WTC11 (cell line): Measurements from ENCODE around the gene NCF4. TPM values are rescaled to one million over a fixed set of nuclear protein-coding genes. Genes with fewer than 3 reads are reported as not detected.

Experiments used
- ATAC-seq: fragments of 200-7000 bp; cut with Tn5 transposase; 2 replicates; pipeline ENCODE4 v1.10.0; 2021; ENCODE audit warnings: mild to moderate bottlenecking, moderate library complexity
- CTCF ChIA-PET: fragments of 300-600 bp; sonication (Branson Sonifier 250); formaldehyde crosslinking; loops from one replicate; lab custom pipeline; 2021; ENCODE audit warnings: antibody characterized with exemption; lab: Charles Lee
- POLR2A ChIA-PET: fragments of 350-600 bp; sonication (Branson Sonifier 250); formaldehyde crosslinking; loops from one replicate; lab custom pipeline; 2021; ENCODE audit warnings: antibody characterized with exemption; lab: Charles Lee
- DNase-seq: peaks from one replicate; pipeline ENCODE4 v3.0.0; 2021; ENCODE audit warnings: low spot score
- H3K27ac Mint-ChIP-seq: 2 replicates; pipeline ENCODE4 v1.8.0; 2021; ENCODE audit warnings: mixed read lengths
- H3K27me3 Mint-ChIP-seq: 2 replicates; pipeline ENCODE4 v1.8.0; 2021; ENCODE audit warnings: low read depth, mild to moderate bottlenecking, moderate library complexity, mixed read lengths
- H3K36me3 Mint-ChIP-seq: 2 replicates; pipeline ENCODE4 v1.8.0; 2021; ENCODE audit warnings: mixed read lengths
- H3K4me1 Mint-ChIP-seq: 2 replicates; pipeline ENCODE4 v1.8.0; 2022; ENCODE audit warnings: mixed read lengths
- H3K4me3 Mint-ChIP-seq: 2 replicates; pipeline ENCODE4 v1.8.0; 2021; ENCODE audit warnings: mild to moderate bottlenecking, moderate library complexity, mixed read lengths
- H3K9me3 Mint-ChIP-seq: 2 replicates; pipeline ENCODE4 v1.8.0; 2021; ENCODE audit warnings: mixed read lengths
- CREB1 ChIP-seq: sonication (generic); formaldehyde crosslinking; IDR thresholded peaks from 2 replicates; pipeline ENCODE4 v1.8.0; 2023; ENCODE audit warnings: mild to moderate bottlenecking, missing genetic modification reagents
- ELF4 ChIP-seq: sonication (generic); formaldehyde crosslinking; IDR thresholded peaks from 2 replicates; pipeline ENCODE4 v1.8.1; 2022; ENCODE audit warnings: low read depth, mild to moderate bottlenecking, moderate library complexity, missing genetic modification reagents
- EMX1 ChIP-seq: fragments of 250-450 bp; sonication (Bioruptor Pico); IDR thresholded peaks from 2 replicates; pipeline ENCODE4 v1.8.0; 2021; ENCODE audit warnings: mild to moderate bottlenecking
- ESRRA ChIP-seq: sonication (generic); formaldehyde crosslinking; IDR thresholded peaks from 2 replicates; pipeline ENCODE4 v1.8.1; 2022; ENCODE audit warnings: mild to moderate bottlenecking, missing genetic modification reagents, borderline replicate concordance
- ETV6 ChIP-seq: sonication (generic); formaldehyde crosslinking; IDR thresholded peaks from 2 replicates; pipeline ENCODE4 v1.8.1; 2022; ENCODE audit warnings: mild to moderate bottlenecking, missing genetic modification reagents
- FOXJ3 ChIP-seq: sonication (generic); formaldehyde crosslinking; IDR thresholded peaks from 2 replicates; pipeline ENCODE4 v1.9.0; 2021; ENCODE audit warnings: missing genetic modification reagents, mild to moderate bottlenecking, borderline replicate concordance
- NFE2L1 ChIP-seq: sonication (generic); formaldehyde crosslinking; IDR thresholded peaks from 2 replicates; pipeline ENCODE4 v1.8.1; 2023; ENCODE audit warnings: missing genetic modification reagents
- SMAD4 ChIP-seq: sonication (generic); formaldehyde crosslinking; IDR thresholded peaks from 2 replicates; pipeline ENCODE4 v1.8.0; 2022; ENCODE audit warnings: mild to moderate bottlenecking, missing genetic modification reagents
- TCF7 ChIP-seq: sonication (generic); formaldehyde crosslinking; IDR thresholded peaks from 2 replicates; pipeline ENCODE4 v1.8.0; 2022; ENCODE audit warnings: mild to moderate bottlenecking, low read depth, missing genetic modification reagents, moderate library complexity
- total RNA-seq: library from RNA; stranded (reverse); gene quantifications from 3 replicates; pipeline ENCODE4 v1.2.3, GENCODE V29; 2021
- TF ChIP-seq, protein P1 (sequence below): sonication (generic); formaldehyde crosslinking; IDR thresholded peaks from 2 replicates; pipeline ENCODE4 v1.8.0; 2023; ENCODE audit warnings: missing genetic modification reagents
- TF ChIP-seq, protein P2 (sequence below): sonication (generic); formaldehyde crosslinking; IDR thresholded peaks from 2 replicates; pipeline ENCODE4 v1.8.0; 2022; ENCODE audit warnings: mild to moderate bottlenecking, missing genetic modification reagents
- TF ChIP-seq, protein P3 (sequence below): sonication (generic); formaldehyde crosslinking; IDR thresholded peaks from 2 replicates; pipeline ENCODE4 v1.8.1; 2022; ENCODE audit warnings: mild to moderate bottlenecking, missing genetic modification reagents, moderate library complexity, borderline replicate concordance
- TF ChIP-seq, protein P4 (sequence below): sonication (generic); formaldehyde crosslinking; IDR thresholded peaks from 2 replicates; pipeline ENCODE4 v1.8.1; 2023; ENCODE audit warnings: mild to moderate bottlenecking, missing genetic modification reagents, moderate library complexity
- TF ChIP-seq, protein P5 (sequence below): fragments of 200-600 bp; IDR thresholded peaks from 2 replicates; pipeline ENCODE4 v1.8.0; 2022; ENCODE audit warnings: antibody characterized with exemption
- TF ChIP-seq, protein P6 (sequence below): sonication (generic); formaldehyde crosslinking; IDR thresholded peaks from 2 replicates; pipeline ENCODE4 v1.8.1; 2022; ENCODE audit warnings: low read depth, missing genetic modification reagents, borderline replicate concordance

The NCF4 gene
- total RNA-seq, 1 experiment from 2014 or later: not detected

DNA sequence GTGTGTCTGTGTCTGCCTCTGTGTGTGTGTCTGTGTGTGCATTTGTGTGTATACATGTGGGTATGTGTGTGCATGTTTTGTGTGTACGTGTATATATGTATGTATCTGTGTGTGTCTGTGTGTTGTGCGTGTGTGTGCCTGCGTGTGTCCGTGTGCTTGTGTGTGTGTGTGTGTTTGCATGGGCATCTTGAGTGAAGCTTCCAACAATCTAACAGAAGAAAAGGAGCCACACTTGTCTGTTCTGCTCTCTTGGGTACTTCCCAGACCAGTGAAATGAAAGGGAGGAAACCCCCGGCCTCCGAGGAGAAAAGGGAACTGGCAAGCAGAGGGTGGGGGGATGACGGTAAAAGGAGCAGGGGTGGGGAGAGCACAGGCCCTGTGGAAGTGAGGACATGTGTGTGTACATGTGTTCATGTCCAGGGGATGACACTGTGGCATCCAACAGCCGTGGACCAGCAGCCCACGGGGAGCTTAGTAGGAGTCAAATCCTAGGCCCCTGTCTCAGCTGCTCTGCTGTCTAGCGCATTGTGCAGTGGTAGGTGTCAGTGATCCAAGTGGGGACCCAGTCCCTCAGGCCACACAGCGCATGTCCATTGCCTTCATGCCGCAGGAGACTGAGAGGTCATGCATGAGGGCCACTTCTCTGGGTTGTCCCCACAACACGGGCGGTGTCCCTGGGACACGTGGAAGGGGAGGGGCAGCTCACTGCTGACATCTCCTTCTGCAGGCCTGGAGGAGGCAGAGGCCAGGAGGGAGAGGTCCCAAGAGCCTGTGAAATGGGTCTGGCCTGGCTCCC, 60.7 kb downstream of the NCF4 start:
- H3K36me3 Mint-ChIP-seq: no peaks in the 10 kb centered on the region
- CTCF ChIA-PET: interaction anchor here (0.8 to 1.4 kb wide), 2 partner anchors 12 to 56 kb away, joined by 4 to 7 read pairs; no protein-coding TSS in a partner anchor
- DNase-seq (no peak), ATAC-seq (no peak)
- peaks cover 9% of the 10 kb centered on the region for H3K27me3 Mint-ChIP-seq
- no peaks in the 10 kb centered on the region for H3K9me3 Mint-ChIP-seq
- POLR2A ChIA-PET: no interaction called here
- no peak overlapping the region for H3K4me3 Mint-ChIP-seq
- H3K4me1 Mint-ChIP-seq: 0 out of 2 replicates have a peak, but pooled peaks cover 4% of the 10 kb centered on the region
- TF ChIP-seq NFE2L1 (no peak), ESRRA (0 out of 2 replicates have a peak, but pooled peaks have one; percentile 32)
- H3K27ac Mint-ChIP-seq: no peak overlapping the region

DNA sequence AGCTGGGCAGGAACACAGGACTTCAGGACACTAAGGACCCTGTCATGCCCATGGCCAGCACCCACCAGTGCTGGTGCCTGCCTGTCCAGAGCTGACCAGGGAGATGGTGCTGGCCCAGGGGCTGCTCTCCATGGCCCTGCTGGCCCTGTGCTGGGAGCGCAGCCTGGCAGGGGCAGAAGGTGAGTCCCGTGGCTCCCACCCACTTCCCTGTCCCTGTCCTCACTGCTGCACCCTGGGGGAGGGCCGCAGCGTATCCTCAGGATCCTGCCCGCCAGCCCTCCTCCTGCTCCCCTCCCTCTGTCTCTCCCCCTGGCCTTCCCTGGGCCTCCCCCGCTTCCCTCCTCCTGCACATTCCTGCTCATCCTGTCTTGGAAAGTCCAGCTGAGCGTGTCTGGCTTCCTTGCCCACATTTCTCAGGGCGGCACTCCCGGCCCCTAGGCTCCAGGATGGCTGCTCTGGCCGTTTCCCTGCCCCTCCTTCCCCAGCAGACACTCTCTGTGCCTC, 61.4 kb downstream of the NCF4 start:
- H3K4me1 Mint-ChIP-seq: 0 out of 2 replicates have a peak, but pooled peaks cover 4% of the 10 kb centered on the region

DNA sequence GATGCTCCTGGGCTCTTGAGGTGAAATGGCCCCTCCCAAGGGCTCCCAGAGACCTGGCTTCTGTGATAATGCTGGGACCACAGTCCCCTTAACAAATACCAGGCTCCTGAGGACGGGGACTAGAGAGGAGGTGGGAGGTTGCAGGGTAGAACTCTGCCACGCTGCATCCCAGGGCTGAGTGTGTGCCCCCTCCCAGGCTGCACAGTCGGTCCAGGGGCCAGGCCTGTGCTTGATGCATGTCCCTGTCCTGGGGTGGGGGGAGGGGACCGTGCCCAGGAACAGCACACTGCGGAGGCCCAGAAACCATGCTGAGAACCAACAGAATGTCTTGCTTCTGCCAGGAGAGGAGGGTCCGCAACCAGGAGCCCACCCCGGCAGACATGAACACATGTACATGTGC, 61.9 kb downstream of the NCF4 start:
- Mint-ChIP-seq H3K27ac (no peak overlapping the region), H3K27me3 (no peaks in the 10 kb centered on the region; the same call in 1 of the 2 replicates), H3K4me1 (0 out of 2 replicates have a peak, but pooled peaks cover 4% of the 10 kb centered on the region), H3K9me3 (no peaks in the 10 kb centered on the region), H3K36me3 (no peaks in the 10 kb centered on the region), H3K4me3 (no peak overlapping the region)
- ChIA-PET CTCF (interaction anchor here (1.0 to 1.5 kb wide), 2 partner anchors 67 to 124 kb away, joined by 4 read pairs; no protein-coding TSS in a partner anchor), POLR2A (no interaction called here)
- ATAC-seq: no peak
- DNase-seq: no peak
- no peak for TF ChIP-seq EMX1 (CRISPR knock-in tag)

More for the DNA sequence above, 61.4 kb downstream of the NCF4 start:
- Mint-ChIP-seq H3K4me3 (no peak overlapping the region), H3K27me3 (peaks cover 4% of the 10 kb centered on the region), H3K36me3 (no peaks in the 10 kb centered on the region), H3K27ac (no peak overlapping the region), H3K9me3 (no peaks in the 10 kb centered on the region)
- ATAC-seq: peak; percentile 86
- CTCF ChIA-PET: interaction anchor here (0.8 to 1.4 kb wide), 2 partner anchors 12 to 55 kb away, joined by 4 to 7 read pairs; no protein-coding TSS in a partner anchor
- TF ChIP-seq, protein P1, sequence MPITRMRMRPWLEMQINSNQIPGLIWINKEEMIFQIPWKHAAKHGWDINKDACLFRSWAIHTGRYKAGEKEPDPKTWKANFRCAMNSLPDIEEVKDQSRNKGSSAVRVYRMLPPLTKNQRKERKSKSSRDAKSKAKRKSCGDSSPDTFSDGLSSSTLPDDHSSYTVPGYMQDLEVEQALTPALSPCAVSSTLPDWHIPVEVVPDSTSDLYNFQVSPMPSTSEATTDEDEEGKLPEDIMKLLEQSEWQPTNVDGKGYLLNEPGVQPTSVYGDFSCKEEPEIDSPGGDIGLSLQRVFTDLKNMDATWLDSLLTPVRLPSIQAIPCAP (CRISPR knock-in tag): no peak
- TF ChIP-seq, protein P2, sequence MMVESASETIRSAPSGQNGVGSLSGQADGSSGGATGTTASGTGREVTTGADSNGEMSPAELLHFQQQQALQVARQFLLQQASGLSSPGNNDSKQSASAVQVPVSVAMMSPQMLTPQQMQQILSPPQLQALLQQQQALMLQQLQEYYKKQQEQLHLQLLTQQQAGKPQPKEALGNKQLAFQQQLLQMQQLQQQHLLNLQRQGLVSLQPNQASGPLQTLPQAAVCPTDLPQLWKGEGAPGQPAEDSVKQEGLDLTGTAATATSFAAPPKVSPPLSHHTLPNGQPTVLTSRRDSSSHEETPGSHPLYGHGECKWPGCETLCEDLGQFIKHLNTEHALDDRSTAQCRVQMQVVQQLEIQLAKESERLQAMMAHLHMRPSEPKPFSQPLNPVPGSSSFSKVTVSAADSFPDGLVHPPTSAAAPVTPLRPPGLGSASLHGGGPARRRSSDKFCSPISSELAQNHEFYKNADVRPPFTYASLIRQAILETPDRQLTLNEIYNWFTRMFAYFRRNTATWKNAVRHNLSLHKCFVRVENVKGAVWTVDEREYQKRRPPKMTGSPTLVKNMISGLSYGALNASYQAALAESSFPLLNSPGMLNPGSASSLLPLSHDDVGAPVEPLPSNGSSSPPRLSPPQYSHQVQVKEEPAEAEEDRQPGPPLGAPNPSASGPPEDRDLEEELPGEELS (CRISPR knock-in tag): 0 out of 2 replicates have a peak, but pooled peaks have one; percentile 31
- no peak for DNase-seq
- POLR2A ChIA-PET: no interaction called here

DNA sequence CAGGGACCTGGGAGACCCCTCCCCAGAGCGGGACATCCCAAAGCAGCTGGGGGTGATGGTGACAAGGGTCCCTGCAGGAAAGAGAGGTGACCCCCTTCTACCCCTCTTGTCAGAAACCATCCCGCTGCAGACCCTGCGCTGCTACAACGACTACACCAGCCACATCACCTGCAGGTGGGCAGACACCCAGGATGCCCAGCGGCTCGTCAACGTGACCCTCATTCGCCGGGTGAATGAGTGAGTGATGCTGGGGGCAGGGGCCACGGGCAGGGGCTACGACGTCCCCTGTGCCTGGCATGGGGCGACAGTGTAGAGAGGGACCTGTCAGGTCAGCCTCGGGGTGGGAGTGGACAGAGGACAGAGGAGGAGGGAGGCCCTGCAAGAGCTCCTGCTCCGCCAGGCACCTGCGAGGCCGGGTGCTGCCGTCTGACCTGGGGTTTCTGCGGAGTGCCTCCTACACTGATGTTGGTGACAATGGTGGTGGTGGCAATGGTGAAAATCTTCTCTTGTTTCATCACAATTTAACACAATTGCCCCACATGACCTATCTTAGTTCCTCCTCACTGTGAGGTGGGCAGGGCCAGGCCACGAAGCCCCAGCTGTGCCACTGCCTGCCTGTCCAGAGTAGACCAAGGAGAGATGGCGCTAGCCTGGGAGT, 62.5 kb downstream of the NCF4 start:
- no peak overlapping the region for H3K27ac Mint-ChIP-seq
- CTCF ChIA-PET: interaction anchor here (1.0 to 1.5 kb wide), 2 partner anchors 67 to 123 kb away, joined by 4 read pairs; no protein-coding TSS in a partner anchor
- TF ChIP-seq, protein P3, sequence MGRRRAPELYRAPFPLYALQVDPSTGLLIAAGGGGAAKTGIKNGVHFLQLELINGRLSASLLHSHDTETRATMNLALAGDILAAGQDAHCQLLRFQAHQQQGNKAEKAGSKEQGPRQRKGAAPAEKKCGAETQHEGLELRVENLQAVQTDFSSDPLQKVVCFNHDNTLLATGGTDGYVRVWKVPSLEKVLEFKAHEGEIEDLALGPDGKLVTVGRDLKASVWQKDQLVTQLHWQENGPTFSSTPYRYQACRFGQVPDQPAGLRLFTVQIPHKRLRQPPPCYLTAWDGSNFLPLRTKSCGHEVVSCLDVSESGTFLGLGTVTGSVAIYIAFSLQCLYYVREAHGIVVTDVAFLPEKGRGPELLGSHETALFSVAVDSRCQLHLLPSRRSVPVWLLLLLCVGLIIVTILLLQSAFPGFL (CRISPR knock-in tag): no peak
- TF ChIP-seq ETV6 (no peak), ESRRA (no peak), TCF7 (CRISPR knock-in tag) (no peak), SMAD4 (CRISPR knock-in tag) (no peak), ELF4 (CRISPR knock-in tag) (no peak), CREB1 (CRISPR knock-in tag) (no peak), FOXJ3 (CRISPR knock-in tag) (no peak)
- TF ChIP-seq, protein P4, sequence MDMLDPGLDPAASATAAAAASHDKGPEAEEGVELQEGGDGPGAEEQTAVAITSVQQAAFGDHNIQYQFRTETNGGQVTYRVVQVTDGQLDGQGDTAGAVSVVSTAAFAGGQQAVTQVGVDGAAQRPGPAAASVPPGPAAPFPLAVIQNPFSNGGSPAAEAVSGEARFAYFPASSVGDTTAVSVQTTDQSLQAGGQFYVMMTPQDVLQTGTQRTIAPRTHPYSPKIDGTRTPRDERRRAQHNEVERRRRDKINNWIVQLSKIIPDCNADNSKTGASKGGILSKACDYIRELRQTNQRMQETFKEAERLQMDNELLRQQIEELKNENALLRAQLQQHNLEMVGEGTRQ: no peak
- TF ChIP-seq, protein P5, sequence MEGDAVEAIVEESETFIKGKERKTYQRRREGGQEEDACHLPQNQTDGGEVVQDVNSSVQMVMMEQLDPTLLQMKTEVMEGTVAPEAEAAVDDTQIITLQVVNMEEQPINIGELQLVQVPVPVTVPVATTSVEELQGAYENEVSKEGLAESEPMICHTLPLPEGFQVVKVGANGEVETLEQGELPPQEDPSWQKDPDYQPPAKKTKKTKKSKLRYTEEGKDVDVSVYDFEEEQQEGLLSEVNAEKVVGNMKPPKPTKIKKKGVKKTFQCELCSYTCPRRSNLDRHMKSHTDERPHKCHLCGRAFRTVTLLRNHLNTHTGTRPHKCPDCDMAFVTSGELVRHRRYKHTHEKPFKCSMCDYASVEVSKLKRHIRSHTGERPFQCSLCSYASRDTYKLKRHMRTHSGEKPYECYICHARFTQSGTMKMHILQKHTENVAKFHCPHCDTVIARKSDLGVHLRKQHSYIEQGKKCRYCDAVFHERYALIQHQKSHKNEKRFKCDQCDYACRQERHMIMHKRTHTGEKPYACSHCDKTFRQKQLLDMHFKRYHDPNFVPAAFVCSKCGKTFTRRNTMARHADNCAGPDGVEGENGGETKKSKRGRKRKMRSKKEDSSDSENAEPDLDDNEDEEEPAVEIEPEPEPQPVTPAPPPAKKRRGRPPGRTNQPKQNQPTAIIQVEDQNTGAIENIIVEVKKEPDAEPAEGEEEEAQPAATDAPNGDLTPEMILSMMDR: no peak
- TF ChIP-seq, protein P6, sequence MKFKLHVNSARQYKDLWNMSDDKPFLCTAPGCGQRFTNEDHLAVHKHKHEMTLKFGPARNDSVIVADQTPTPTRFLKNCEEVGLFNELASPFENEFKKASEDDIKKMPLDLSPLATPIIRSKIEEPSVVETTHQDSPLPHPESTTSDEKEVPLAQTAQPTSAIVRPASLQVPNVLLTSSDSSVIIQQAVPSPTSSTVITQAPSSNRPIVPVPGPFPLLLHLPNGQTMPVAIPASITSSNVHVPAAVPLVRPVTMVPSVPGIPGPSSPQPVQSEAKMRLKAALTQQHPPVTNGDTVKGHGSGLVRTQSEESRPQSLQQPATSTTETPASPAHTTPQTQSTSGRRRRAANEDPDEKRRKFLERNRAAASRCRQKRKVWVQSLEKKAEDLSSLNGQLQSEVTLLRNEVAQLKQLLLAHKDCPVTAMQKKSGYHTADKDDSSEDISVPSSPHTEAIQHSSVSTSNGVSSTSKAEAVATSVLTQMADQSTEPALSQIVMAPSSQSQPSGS (CRISPR knock-in tag): no peak

More for the DNA sequence above, 62.5 kb downstream of the NCF4 start:
- DNase-seq (no peak), ATAC-seq (no peak)
- H3K4me3 Mint-ChIP-seq: no peak overlapping the region
- H3K27me3 Mint-ChIP-seq: no peaks in the 10 kb centered on the region; the same call in 1 of the 2 replicates
- H3K4me1 Mint-ChIP-seq: peaks cover 4% of the 10 kb centered on the region; the same call in 1 of the 2 replicates
- POLR2A ChIA-PET: no interaction called here
- H3K9me3 Mint-ChIP-seq: no peaks in the 10 kb centered on the region
- no peaks in the 10 kb centered on the region for H3K36me3 Mint-ChIP-seq
